Lower leg skin (tissue), 4 donors: ENCODE data around the gene MAPT. TPM values are rescaled to one million over a fixed set of nuclear protein-coding genes. Genes with fewer than 3 reads are reported as not detected.
"Not testable (repeated sequence)": the region's sequence is repeated elsewhere in the genome, so short reads cannot be mapped to it uniquely, and the experiment has no call there.

Source experiments
- DNase-seq, 2 donors: peaks; one replicate each; pipeline ENCODE4 v3.0.0-alpha.2; 2019; ENCODE audit warnings: low spot score in 2 of 2
- H3K4me3 ChIP-seq: fragments of 200-600 bp; sonication (generic); 2 replicates; pipeline ENCODE4 v1.5.1; 2017; ENCODE audit warnings: mild to moderate bottlenecking, low read depth; ENCODE audit not compliant: poor library complexity, severe bottlenecking
- POLR2A ChIP-seq, 2 donors: fragments of 450-650 bp; IDR thresholded peaks; one replicate each; pipeline ENCODE4 v1.6.1; 2016 to 2017; ENCODE audit warnings: antibody characterized with exemption in 2 of 2, mild to moderate bottlenecking in 1 of 2, moderate library complexity in 1 of 2
- WGBS, 2 donors: methylation state at CpG; one replicate each; pipeline ENCODE4 v1.1.5; 2018; 5-methylcytosine and 5-hydroxymethylcytosine counted together
- intact Hi-C: fragments of 100-400 bp; cut with DNase I; formaldehyde crosslinking; loops from one replicate; pipeline ENCODE4 v1.15.0; 2023; ENCODE audit warnings: low total_unique reads
- total RNA-seq, 4 donors: library from RNA; depleted of rRNA; stranded (reverse); fragments of >200 nt; gene quantifications; one replicate each; pipeline ENCODE4 v1.1.0, GENCODE V29; 2016
- TF ChIP-seq, protein P1 (sequence below), 3 donors: fragments of 450-650 bp; IDR thresholded peaks; one replicate each; pipeline ENCODE4 v1.5.1; 2016; ENCODE audit warnings: antibody characterized with exemption in 3 of 3, mild to moderate bottlenecking in 3 of 3, moderate library complexity in 2 of 3

The MAPT gene
- total RNA-seq, 4 donors from 2014 or later: 4.1 to 7.6 (median 6.2) TPM

- whole genome bisulfite sequencing, 2 donors: 75 to 84% methylated on average over 2 to 8 of the region's 8 CpGs
- TF ChIP-seq, protein P1, sequence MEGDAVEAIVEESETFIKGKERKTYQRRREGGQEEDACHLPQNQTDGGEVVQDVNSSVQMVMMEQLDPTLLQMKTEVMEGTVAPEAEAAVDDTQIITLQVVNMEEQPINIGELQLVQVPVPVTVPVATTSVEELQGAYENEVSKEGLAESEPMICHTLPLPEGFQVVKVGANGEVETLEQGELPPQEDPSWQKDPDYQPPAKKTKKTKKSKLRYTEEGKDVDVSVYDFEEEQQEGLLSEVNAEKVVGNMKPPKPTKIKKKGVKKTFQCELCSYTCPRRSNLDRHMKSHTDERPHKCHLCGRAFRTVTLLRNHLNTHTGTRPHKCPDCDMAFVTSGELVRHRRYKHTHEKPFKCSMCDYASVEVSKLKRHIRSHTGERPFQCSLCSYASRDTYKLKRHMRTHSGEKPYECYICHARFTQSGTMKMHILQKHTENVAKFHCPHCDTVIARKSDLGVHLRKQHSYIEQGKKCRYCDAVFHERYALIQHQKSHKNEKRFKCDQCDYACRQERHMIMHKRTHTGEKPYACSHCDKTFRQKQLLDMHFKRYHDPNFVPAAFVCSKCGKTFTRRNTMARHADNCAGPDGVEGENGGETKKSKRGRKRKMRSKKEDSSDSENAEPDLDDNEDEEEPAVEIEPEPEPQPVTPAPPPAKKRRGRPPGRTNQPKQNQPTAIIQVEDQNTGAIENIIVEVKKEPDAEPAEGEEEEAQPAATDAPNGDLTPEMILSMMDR (IDR thresholded peaks at IDR 0.05): no peak
- no peak for TF ChIP-seq POLR2A (IDR thresholded peaks at IDR 0.05)
- DNase-seq: no peak
- intact Hi-C loops: loop anchor here (5.0 kb wide), 1 partner anchor 33 kb away; no protein-coding TSS in a partner anchor
- no peak overlapping the region for H3K4me3 ChIP-seq
Observed at GRCh38 chr17:45908935-45909334, 14.6 kb downstream of the MAPT start.

DNA sequence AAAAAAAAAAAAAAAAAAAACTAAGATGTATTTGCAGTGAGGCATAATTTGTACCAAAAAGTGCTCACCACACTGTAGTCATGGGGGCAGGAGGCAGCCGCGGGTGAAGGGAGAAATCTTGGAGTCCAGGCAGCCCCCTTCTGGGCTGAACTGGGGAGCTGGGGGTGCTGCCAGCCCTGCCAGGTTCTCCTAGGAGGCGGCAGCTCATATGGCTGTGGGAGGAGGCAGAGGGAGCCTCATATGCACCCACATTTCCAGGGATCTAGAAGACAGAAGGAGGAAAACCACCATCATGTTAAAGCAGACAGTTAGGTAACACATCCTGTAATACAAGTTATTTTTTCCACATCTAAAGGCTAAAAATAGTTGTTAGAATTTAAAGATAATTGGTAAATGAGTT lies 16.3 kb downstream of the MAPT start:
- DNase-seq: no peak
- intact Hi-C loops: no loop called here
- WGBS, 2 donors: 79% methylated on average over 3 of the region's 3 CpGs
- no peak overlapping the region for H3K4me3 ChIP-seq
- no peak for TF ChIP-seq POLR2A (IDR thresholded peaks at IDR 0.05)
- TF ChIP-seq, protein P1 (IDR thresholded peaks at IDR 0.05): no peak

DNA sequence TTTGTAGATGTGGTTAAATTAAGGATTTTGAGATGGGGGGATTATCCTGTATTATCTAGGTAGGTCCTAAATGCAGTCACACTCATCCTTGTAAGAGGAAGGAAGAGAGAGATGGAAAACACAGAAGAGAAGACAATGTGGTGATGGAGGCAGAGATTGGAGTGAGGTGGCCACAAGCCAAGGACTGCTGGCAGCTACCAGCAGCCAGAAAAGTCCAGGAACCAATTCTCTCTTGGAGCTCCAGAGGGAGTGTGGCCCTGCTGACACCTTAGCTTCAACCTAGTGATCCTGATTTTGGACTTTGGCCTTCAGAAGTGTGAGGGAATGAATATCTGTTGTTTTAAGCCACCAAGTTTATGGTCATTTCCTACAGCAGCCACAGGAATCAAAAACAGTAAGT lies 18.0 kb downstream of the MAPT start:
- TF ChIP-seq POLR2A (IDR thresholded peaks at IDR 0.05): no peak
- TF ChIP-seq, protein P1 (IDR thresholded peaks at IDR 0.05): no peak
- intact Hi-C loops: no loop called here
- no peak for DNase-seq
- no peak overlapping the region for H3K4me3 ChIP-seq

GRCh38 chr17:45913030-45913429 lies 18.7 kb downstream of the MAPT start:
- intact Hi-C loops, DNase-seq, H3K4me3 ChIP-seq: not testable (repeated sequence)
- WGBS, 2 donors: 89 to 93% methylated on average over 5 of the region's 5 CpGs

DNA sequence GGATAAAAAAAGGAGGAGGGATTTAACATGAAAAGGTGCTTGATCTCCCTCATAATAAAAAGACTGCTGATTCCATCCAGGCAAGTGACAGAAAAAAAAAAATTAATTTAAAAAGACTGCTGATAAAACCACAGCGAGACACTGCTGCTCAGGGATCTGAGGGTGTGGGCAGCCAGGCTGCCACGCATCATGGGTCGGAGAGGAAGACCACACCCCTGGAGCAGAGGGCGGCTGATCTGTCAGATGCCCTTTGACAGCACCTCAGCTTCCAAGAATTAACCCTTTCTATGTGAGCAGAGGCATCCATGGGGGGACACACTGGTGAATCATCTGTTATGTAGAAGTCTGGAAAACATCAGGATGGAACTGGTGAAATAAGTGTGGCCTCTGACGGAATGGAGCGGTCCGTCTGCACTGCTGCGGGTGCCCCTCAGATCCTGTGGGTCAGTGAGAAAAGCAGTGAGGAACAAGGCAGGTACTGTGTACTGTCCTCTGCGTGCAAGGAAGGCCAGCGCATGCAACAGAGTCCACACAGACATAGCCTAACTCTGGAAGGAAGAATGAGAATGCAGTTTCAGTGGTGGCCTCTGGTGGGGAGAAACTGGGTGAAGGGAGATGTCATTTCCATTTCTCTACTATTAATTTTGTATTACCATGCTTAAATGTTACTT lies 19.8 kb downstream of the MAPT start:
- TF ChIP-seq, protein P1 (IDR thresholded peaks at IDR 0.05): no peak
- TF ChIP-seq POLR2A (IDR thresholded peaks at IDR 0.05): no peak
- no peak overlapping the region for H3K4me3 ChIP-seq
- intact Hi-C loops: no loop called here
- no peak for DNase-seq
- WGBS, 2 donors: 69 to 75% methylated on average over 10 of the region's 10 CpGs

GRCh38 chr17:45915263-45915662 lies 20.9 kb downstream of the MAPT start:
- no peak for DNase-seq
- WGBS, 2 donors: 90 to 97% methylated on average over 4 of the region's 4 CpGs
- intact Hi-C loops: no loop called here
- no peak for TF ChIP-seq POLR2A (IDR thresholded peaks at IDR 0.05)
- TF ChIP-seq, protein P1 (IDR thresholded peaks at IDR 0.05): no peak
- no peak overlapping the region for H3K4me3 ChIP-seq
